Measurements from ENCODE around the gene UGT1A9.

Gene UGT1A9

DNA sequence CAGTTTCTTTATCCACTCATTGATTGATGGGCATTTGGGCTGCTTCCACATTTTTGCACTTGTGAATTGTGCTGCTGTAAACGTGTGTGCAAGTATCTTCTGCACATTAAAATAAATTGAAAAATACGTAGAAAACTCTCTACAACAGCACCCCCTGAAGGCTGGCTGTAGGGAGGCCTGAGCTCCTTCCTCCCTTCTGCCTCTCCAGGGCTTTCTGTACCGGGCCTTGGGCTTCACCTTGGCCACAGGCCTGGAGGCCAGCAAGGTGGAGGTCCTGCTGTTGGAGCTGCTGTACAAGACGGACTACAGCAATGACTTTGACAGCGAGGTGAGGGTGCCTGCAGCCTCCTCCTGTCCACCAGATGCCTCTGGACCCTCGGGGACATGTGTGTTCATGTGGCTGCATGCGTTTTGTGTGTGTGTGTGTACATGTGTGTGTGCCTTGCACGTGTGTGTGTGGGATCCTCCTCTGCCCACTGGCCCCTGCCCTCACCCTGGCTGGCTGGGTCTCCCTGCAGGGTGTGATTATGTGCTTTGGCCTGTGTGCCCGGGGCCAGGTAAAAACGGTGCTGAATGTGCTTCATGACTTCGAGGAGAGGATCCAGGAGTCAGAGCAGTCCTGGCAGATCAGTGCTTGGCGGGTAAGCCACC is 135.6 kb downstream of the UGT1A9 start:
- TF ChIP-seq, protein P1, sequence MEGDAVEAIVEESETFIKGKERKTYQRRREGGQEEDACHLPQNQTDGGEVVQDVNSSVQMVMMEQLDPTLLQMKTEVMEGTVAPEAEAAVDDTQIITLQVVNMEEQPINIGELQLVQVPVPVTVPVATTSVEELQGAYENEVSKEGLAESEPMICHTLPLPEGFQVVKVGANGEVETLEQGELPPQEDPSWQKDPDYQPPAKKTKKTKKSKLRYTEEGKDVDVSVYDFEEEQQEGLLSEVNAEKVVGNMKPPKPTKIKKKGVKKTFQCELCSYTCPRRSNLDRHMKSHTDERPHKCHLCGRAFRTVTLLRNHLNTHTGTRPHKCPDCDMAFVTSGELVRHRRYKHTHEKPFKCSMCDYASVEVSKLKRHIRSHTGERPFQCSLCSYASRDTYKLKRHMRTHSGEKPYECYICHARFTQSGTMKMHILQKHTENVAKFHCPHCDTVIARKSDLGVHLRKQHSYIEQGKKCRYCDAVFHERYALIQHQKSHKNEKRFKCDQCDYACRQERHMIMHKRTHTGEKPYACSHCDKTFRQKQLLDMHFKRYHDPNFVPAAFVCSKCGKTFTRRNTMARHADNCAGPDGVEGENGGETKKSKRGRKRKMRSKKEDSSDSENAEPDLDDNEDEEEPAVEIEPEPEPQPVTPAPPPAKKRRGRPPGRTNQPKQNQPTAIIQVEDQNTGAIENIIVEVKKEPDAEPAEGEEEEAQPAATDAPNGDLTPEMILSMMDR (conservative IDR thresholded peaks at IDR 0.05; ENCODE audit: low read length) = no peak
- no peak overlapping the region for H3K4me3 ChIP-seq (ENCODE audit: low read length)
- DNase-seq (ENCODE audit: low read depth) = no peak

DNA sequence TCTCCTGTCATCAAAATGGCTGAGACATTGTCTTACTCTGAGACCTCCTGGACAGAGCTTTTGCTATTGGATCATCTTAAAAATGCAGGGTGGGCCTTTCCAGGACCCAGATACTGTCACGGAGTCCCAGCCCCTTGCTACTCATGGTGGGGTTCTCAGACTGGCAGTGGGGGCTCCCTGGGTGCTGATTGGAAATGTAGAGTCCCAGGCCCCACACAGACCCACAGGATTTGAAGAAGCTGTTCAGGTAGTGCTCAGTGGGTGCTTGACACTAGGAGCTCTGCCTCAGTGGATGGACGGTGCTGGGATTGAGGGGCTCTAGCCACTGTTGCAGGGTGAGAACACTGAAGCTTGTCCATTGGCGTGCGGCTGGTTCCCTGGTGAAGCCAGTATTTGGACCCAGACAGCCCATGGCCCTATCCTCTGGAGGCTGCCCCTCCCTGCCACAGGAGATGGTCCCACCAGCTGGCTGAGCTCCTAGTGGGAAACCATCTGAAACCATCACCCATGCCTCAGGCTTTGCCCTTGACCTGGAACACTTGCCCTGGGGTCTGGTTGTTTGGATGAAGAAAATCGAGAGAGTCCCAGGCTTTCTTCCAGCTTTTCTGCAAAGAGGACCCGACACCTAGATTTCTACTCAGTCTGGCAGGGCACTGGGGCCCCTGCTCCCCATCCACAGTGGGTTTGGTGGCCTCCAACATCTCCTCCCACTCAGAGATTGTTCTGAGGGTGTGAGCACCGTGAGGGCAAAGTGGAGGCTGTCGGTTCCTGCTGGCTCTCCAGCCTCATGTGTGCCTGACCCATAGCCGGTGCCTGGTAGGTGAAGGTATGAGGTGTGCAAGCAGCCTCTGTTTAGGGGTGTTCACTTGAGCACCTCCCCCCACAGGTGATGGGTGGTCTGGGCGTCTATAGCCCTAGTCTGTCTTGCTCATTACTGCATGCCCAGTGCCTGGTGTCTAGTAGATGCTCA is 136.6 kb downstream of the UGT1A9 start:
- no peak for DNase-seq (ENCODE audit: low read depth)
- H3K4me3 ChIP-seq (ENCODE audit: low read length) = no peak overlapping the region
- TF ChIP-seq, protein P1 (conservative IDR thresholded peaks at IDR 0.05; ENCODE audit: low read length) = no peak

DNA sequence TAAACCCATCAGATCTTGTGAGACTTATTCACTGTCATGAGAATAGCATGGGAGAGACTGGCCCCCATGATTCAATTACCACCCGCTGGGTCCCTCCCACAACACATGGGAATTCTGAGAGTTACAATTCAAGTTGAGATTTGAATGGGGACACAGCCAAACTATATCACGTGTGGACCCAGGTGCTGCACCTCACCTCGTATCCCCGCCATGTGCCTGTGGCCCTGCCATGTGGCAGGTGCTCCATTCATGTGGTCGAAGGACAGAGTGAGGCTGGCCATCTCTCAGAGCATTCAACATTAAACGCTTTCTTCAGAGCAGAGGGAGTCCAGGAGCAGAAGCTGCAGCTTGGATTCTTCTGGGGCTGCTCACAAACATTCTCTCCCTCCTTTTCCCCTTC is 138.7 kb downstream of the UGT1A9 start:
- TF ChIP-seq, protein P1 (conservative IDR thresholded peaks at IDR 0.05; ENCODE audit: low read length) = no peak
- no peak overlapping the region for H3K4me3 ChIP-seq (ENCODE audit: low read length)
- DNase-seq (ENCODE audit: low read depth) = no peak

DNA sequence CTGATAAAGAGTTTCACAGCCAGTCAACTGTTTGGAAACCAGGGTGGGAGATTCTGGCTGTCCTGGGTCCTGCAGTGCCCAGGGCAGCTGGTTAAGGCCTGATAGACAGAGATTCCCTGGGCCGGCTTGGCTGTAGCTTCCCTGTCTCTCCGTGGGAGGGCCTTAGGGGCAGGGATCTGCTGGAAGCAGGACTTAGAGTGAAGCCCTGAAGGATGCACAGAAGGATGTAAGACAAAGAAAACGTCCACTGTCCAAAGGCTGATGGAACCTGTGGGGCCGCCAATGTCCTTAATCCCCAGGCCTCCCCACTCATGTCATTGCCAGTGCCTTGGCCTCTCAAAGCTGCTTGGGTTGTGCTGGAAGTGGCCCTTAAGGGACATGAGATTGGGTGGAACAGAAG is 139.4 kb downstream of the UGT1A9 start:
- no peak overlapping the region for H3K4me3 ChIP-seq (ENCODE audit: low read length)
- no peak for DNase-seq (ENCODE audit: low read depth)
- TF ChIP-seq, protein P1 (conservative IDR thresholded peaks at IDR 0.05; ENCODE audit: low read length) = no peak

DNA sequence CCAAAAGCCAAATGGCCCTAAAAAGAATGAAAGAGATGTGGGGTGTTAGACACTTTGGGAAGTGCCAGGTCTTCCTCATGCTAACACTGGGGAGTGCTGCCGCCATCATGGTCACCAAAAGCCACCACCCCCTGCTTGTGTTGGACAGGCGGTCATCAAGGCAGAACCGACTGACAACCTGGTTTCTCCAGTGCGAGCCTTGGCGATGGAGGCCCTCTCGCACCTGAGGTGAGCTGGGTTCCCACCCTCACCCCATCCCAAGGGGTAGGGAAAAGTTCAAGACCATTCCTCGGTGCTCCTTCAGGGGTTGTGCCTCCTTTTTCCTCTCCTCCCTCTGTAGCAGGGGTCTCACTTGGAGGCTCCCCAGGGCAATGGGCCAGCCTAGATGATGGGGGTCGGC is 140.0 kb downstream of the UGT1A9 start:
- TF ChIP-seq, protein P1 (conservative IDR thresholded peaks at IDR 0.05; ENCODE audit: low read length) = no peak

DNA sequence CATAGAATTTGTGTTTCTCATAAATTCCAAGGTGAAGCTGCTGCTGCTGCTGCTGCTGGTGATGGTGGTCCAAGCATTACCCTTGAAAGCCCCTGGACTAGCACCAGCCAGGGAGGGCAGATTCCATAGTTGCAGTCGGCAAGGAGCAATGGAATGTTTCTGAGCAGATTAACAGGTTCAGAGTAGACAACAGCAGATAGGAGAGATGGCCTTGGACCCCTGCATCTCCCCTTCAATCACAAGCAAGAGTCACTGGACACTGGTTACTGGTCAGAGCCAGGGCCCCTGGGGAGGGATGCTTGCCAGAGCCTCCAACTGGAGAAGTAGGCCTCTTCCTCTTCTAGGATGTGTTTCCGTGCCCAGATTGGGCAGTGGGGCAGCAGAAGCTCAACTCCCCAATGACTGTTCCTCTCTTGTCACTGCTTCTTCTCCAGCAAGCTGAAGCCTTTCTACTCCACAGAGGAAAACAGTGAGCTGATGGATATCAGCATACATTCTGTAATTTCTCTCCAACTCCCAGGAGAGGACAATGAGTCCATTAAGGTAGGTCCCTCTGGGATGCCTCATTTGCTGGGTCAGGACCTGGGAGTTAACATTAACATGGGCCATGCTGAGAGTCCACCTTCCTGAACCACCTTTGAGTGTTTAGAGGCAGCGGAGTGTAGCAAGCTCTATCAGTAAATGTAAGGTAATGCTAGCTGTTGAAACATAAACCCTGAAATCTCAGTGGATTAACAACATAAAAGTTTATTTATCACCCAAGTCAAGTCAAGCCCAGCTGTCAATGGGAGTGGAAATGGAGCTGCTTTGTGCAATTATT is 141.7 kb downstream of the UGT1A9 start:
- DNase-seq (ENCODE audit: low read depth) = no peak
- no peak overlapping the region for H3K4me3 ChIP-seq (ENCODE audit: low read length)
- TF ChIP-seq, protein P1 (conservative IDR thresholded peaks at IDR 0.05; ENCODE audit: low read length) = no peak

More for the DNA sequence above, 140.0 kb downstream of the UGT1A9 start:
- no peak overlapping the region for H3K4me3 ChIP-seq (ENCODE audit: low read length)
- no peak for DNase-seq (ENCODE audit: low read depth)
